Measurements from ENCODE around the gene ARL2BP.

DNA sequence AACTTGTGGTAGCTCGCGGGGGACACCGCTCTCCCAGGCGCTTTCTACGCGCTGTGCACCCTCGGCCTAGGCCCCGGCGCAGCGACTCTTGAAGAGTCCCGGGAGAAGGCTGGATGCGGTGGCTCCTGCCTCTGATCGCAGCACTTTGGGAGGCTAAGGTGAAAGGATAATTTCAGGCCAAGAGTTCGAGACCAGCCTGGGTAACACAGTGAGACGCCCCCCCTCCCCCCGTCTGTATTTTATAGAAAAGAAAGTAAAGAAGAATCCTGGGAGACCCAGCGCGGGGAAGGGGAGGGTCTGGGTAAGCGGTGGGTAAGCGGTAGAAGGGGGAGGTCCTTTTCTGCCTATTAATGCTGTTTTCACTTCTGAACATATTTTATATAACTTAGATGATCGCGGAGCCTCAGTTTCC lies 39.9 kb downstream of the ARL2BP start:
- TF ChIP-seq, protein P1, sequence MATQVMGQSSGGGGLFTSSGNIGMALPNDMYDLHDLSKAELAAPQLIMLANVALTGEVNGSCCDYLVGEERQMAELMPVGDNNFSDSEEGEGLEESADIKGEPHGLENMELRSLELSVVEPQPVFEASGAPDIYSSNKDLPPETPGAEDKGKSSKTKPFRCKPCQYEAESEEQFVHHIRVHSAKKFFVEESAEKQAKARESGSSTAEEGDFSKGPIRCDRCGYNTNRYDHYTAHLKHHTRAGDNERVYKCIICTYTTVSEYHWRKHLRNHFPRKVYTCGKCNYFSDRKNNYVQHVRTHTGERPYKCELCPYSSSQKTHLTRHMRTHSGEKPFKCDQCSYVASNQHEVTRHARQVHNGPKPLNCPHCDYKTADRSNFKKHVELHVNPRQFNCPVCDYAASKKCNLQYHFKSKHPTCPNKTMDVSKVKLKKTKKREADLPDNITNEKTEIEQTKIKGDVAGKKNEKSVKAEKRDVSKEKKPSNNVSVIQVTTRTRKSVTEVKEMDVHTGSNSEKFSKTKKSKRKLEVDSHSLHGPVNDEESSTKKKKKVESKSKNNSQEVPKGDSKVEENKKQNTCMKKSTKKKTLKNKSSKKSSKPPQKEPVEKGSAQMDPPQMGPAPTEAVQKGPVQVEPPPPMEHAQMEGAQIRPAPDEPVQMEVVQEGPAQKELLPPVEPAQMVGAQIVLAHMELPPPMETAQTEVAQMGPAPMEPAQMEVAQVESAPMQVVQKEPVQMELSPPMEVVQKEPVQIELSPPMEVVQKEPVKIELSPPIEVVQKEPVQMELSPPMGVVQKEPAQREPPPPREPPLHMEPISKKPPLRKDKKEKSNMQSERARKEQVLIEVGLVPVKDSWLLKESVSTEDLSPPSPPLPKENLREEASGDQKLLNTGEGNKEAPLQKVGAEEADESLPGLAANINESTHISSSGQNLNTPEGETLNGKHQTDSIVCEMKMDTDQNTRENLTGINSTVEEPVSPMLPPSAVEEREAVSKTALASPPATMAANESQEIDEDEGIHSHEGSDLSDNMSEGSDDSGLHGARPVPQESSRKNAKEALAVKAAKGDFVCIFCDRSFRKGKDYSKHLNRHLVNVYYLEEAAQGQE (IDR thresholded peaks at IDR 0.05; ENCODE audit: low read depth) = no peak
- TF ChIP-seq CEBPB (IDR thresholded peaks at IDR 0.05) (no peak), TEAD4 (IDR thresholded peaks at IDR 0.05) (no peak)

Measured in Ishikawa (cell line).